HG03432 (cell line): ENCODE results near the gene ZNF563.
A peak's percentile ranks its signal among the peaks of the same experiment; 100 is the strongest.
"Not testable (repeated sequence)": the region's sequence is repeated elsewhere in the genome, so short reads cannot be mapped to it uniquely, and the experiment has no call there.

Experiments used
- ATAC-seq: cut with Tn5 transposase; IDR thresholded peaks from one replicate; pipeline ENCODE4 v1.9.1; 2021; ENCODE audit warnings: mild to moderate bottlenecking, moderate library complexity; ENCODE audit not compliant: unreplicated experiment

The ZNF563 gene

DNA sequence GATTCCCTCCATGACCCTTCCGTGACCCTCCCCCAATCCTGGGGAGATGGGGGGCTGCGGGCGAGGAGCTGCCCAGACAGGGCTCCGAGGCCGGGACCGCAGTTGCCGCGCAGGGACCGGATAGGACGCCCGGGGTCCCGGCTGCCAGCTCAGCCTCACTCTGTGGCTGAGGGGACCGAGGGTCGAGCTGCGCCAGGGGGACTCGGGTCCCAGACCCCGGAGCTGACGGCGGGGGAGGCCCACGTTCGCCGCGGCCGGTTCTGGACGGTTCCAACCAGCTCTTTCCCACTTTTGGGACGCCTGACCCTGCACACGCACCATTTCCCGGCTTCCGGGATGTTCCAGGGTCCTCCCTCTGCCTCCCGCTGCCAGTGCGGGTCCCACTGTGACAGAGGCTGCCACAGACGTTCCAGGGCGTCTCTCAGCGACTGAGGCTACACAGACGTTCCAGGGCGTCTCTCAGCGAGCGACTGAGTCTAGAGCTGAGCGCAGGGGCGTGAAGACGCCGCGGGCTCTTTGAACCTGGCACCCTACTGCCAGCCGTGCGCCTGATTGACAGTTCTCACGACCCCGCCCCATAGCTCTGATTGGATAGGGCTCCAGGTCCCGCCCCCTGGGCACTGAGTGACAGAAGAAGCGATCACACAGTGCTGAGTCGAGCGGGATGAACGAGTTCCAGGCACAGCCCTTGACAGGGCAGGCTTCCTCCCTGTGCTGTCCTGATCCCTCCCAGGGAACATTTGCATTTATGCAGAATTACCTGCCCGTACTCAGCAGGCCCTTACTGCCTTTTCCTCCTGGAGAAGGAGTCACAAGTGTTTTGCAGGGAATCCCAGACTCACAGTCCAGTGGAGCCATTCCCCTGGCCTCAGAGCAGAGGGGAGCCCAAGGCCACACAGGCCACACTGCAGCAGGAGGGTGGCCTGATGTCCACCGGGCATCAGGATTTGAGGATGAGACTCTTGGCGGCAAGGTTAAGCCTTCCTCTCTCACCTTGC, at the start of gene ZNF563:
Gene ZNF563, minus strand, starts transcription at position 472 of the 998 bp plus-strand sequence. Its CDS starts 151 bp downstream, at position 321.
- peak; percentile 94 for ATAC-seq

DNA sequence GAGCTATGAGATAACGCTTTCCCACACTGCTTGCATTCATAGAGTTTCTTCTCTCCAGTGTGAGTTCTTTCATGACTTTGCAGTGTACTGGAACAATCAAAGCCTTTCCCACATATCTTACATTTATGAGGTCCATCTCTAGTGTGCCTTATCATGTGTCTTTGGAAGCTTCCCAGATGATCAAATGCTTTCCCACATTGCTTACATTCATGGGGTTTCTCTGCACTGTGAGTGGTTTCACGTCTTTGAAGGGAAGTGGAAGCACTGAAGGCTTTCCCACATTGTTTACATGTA, 47.0 kb upstream of the ZNF563 start:
- ATAC-seq = no peak

DNA sequence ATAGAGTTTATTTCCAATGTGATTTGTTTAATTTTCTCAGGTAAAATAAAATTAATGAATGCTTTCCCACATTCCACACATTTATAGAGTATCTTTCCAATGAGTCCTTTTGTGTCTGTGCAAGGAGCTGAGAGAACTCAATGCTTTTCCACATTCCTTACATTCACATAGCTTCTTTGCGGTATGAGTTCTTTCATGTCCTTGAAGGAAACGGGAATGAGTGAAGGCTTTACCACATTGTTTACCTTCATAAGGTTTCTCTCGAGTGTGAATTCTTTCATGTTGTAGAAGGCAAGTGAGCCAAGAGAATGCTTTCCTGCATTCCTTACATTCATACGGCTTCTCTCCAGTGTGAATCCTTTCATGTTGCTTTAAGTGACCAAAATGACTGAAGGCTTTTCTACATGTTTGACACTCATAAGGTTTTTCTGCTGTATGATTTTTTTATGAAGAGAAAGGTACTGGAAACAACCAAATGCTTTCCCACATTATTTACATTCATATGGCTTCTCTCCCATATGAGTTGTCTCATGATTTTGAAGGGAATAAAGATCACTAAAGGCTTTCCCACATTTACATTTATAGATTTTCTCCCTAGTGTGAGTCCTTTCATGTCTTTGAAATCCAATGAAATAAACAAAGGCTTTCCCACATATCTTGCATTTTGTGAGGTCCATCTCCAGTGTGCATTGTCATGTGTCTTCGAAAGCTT, 46.5 kb upstream of the ZNF563 start:
- no peak for ATAC-seq

- no peak for ATAC-seq
These were observed 40.6 kb upstream of the ZNF563 start for GRCh38 chr19:12374026-12374425.

GRCh38 chr19:12365236-12366162, 32.1 kb upstream of the ZNF563 start, which contains the start of gene ZNF442:
ZNF442 (minus strand) TSS chr19:12365683; CDS start chr19:12363631, 2,052 bp downstream.
- peak; percentile 89 for ATAC-seq

GRCh38 chr19:12364391-12365235, 31.2 kb upstream of the ZNF563 start:
- no peak for ATAC-seq

DNA sequence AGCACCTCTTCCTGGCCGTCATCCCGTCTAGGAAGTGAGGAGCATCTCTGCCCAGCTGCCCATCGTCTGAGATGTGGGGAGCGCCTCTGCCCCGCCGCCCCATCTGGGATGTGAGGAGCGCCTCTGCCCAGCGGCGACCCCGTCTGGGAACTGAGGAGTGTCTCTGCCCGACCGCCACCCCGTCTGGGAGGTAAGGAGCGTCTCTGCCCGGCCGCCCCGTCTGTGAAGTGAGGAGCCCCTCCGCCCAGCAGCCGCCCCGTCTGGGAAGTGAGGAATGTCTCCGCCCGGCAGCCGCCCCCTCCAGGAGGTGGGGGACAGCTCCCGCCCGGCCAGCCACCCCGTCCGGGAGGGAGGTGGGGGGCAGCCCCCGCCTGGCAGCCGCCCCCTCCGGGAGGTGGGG, 28.8 kb upstream of the ZNF563 start:
- not testable (repeated sequence) for ATAC-seq

GRCh38 chr19:12353375-12353774, 19.9 kb upstream of the ZNF563 start:
- no peak for ATAC-seq

GRCh38 chr19:12350890-12351197, 17.4 kb upstream of the ZNF563 start:
- no peak for ATAC-seq

DNA sequence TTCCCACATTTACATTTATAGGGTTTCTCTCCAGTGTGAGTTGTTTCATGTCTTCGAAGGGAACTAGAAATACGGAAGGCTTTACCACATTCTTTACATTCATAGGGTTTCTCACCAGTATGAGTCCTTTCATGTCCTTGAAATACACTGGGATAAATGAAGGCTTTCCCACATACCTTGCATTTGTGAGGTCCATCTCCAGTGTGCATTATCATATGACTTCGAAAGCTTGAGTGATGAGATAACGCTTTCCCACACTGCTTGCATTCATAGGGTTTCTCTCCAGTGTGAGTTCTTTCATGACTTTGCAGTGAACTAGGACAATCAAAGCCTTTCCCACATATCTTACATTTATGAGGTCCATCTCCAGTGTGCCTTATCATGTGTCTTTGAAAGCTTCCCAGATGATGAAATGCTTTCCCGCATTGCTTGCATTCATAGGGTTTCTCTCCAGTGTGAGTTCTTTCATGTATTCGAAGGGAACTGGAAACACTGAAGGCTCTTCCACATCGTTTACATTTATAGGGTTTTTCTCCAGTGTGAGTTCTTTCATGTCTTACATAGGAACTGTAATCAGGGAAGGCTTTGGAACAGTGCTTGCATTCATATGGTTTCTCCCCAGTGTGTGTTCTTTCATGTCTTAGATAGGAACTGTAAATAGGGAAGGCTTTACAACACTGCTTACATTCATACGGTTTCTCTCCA, 16.9 kb upstream of the ZNF563 start:
- no peak for ATAC-seq

DNA sequence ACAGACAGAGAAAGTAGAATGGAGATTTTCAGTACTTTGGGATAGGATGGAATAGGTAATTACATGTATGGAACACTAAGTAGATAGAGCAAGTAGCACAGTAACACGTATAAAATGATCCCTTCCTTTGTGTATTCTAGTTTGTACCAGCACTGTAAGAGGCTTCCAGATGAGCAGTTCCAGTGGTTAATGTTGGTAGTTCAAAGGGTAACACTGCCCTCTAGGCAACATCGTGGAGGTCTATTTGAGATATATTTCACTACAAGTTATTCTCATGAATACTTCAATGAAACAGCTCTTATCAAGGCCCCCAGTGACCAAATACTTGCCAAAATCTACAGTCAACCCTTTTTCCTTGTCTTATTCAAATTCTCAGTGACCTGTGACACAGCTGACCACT, 13.5 kb upstream of the ZNF563 start:
- no peak for ATAC-seq

DNA sequence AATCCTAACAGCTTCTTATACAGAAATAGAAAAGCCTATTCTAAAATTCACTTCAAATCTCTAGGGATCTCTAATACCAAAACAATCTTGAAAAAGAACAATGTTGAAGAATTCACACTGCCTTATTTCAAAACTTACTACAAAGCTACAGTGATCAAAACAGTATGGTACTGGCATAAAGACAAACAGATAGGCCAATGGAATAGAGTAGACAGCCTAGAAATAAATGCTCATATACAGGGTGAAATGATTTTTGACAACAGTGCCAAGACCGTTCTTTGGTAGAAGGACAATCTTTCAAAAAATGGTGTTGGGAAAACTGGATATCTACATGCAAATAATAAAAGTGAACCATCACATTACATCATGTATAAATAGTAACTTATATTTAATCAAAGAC, 11.8 kb upstream of the ZNF563 start:
- no peak for ATAC-seq

GRCh38 chr19:12331211-12331941, 2.1 kb downstream of the ZNF563 start:
- ATAC-seq = no peak

GRCh38 chr19:12330340-12330739, 3.1 kb downstream of the ZNF563 start:
- no peak for ATAC-seq

DNA sequence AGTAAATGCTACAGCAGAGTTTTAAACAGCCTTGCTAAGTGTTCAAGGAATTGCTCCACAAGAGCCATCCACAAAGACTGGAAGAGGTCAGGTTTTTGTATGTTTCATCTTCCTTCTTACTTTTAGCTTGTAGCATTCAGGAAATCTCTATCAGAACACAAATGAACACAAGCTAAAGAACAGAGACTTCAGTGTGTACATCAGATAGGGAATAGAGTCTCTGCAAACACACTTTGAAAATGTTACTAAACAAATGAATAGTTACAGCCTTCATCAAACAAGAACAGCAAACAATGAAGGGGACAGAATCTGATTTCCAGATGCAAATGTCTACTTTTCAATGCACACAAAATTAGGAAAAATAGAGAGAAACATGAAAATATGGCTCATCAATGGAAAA, 7.7 kb downstream of the ZNF563 start:
- ATAC-seq = no peak

DNA sequence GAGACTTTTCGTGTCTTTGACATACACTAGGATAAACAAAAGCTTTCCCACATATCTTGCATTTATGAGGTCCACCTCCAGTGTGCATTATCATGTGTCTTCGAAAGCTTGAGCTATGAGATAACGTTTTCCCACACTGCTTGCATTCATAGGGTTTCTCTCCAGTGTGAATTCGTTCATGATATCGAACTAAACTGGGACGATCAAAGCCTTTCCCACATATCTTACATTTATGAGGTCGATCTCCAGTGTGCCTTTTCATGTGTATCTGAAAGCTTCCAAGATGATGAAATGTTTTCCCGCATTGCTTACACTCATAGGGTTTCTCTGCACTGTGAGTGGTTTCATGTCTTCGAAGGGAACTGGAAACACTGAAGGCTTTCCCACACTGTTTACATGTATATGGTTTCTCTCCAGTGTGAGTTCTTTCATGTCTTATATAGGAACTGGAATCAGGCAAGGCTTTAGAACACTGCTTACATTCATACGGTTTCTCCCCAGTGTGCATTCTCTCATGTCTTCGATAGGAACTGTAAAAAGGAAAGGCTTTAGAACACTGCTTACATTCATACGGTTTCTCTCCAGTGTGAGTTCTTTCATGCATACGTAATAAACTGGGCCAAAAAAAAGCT, 14.5 kb downstream of the ZNF563 start:
- ATAC-seq = no peak

- ATAC-seq = no peak
These were observed 18.9 kb downstream of the ZNF563 start for GRCh38 chr19:12314553-12314952.

DNA sequence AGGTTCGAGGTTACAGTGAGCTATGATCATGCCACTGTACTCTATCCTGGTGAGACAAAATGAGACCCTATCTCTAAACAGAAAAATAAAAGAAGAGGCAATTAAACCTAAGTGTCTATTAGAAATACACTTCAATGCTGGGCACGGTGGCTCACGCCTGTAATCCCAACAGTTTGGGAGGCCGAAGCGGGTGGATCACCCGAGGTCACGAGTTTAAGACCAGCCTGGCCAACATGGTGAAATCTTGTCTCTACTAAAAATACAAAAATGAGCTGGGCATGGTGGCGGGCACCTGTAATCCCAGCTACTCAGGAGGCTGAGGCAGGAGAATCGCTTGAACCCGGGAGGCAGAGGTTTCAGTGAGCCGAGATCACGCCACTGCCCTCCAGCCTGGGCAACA, 24.5 kb downstream of the ZNF563 start:
- not testable (repeated sequence) for ATAC-seq
